Upper lobe of left lung (tissue), 4 donors: ENCODE data around the gene CNDP1.

Source experiments
- POLR2A ChIP-seq, 4 donors: fragments of 450-650 bp; IDR thresholded peaks; one replicate each; pipeline ENCODE4 v1.5.1; 2016 to 2017; ENCODE audit warnings: antibody characterized with exemption in 4 of 4, mild to moderate bottlenecking in 2 of 4
- POLR2AphosphoS5 ChIP-seq, 2 donors: sonication (generic); formaldehyde crosslinking; IDR thresholded peaks; one replicate each; pipeline ENCODE4 v1.5.1; 2017; ENCODE audit warnings: antibody characterized with exemption in 2 of 2
- TF ChIP-seq, protein P1 (sequence below), 6 experiments: fragments of 450-650 bp in 4 of 6; fragments of 200-600 bp in 2 of 6; sonication (generic) in 2 of 6; IDR thresholded peaks; one replicate each; pipeline ENCODE4 v1.5.1; 2016 to 2019; ENCODE audit warnings: antibody characterized with exemption in 6 of 6

DNA sequence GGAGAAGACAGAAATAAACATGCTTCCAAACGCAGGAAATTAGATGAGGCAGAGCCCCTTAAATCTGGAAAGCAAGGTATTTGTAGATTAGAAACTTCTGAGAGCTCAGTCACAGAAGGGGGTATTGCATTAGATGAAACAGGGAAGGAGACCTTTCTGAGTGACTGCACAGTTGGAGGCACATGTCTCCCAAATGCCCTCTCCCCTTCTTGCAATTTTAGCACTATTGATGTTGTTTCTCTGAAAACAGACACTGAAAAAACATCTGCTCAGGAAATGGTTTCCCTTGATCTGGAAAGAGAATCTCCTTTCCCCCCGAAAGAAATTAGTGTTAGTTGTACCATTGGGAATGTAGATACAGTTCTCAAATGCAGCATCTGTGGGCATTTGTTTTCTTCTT is 96.9 kb downstream of the CNDP1 start:
- TF ChIP-seq, protein P1, sequence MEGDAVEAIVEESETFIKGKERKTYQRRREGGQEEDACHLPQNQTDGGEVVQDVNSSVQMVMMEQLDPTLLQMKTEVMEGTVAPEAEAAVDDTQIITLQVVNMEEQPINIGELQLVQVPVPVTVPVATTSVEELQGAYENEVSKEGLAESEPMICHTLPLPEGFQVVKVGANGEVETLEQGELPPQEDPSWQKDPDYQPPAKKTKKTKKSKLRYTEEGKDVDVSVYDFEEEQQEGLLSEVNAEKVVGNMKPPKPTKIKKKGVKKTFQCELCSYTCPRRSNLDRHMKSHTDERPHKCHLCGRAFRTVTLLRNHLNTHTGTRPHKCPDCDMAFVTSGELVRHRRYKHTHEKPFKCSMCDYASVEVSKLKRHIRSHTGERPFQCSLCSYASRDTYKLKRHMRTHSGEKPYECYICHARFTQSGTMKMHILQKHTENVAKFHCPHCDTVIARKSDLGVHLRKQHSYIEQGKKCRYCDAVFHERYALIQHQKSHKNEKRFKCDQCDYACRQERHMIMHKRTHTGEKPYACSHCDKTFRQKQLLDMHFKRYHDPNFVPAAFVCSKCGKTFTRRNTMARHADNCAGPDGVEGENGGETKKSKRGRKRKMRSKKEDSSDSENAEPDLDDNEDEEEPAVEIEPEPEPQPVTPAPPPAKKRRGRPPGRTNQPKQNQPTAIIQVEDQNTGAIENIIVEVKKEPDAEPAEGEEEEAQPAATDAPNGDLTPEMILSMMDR (IDR thresholded peaks at IDR 0.05): no peak
- TF ChIP-seq POLR2A (IDR thresholded peaks at IDR 0.05) (no peak), POLR2AphosphoS5 (IDR thresholded peaks at IDR 0.05) (no peak)
